Stomach (tissue), 9 donors: ENCODE measurements around the gene PRR5L. TPM values are rescaled to one million over a fixed set of nuclear protein-coding genes. Genes with fewer than 3 reads are reported as not detected.
A peak's percentile ranks its signal among the peaks of the same experiment; 100 is the strongest.

ENCODE experiments used
- DNase-seq, 2 donors: peaks; one replicate each; pipeline versions ENCODE4 v3.0.0 to v3.0.0-alpha.2; 2013 to 2019
- H3K27ac ChIP-seq, 5 donors: fragments of 200-600 bp in 4 of 5; sonication (generic) in 4 of 5; one replicate each; pipeline ENCODE4 v1.5.1; 2013 to 2019; ENCODE audit warnings: mild to moderate bottlenecking in 1 of 5, moderate library complexity in 1 of 5
- H3K27me3 ChIP-seq, 3 donors: fragments of 200-600 bp; sonication (generic); one replicate each; pipeline ENCODE4 v1.5.1; 2017 to 2019; ENCODE audit warnings: mixed run types in 1 of 3
- H3K36me3 ChIP-seq, 4 donors: fragments of 200-600 bp; sonication (generic); 1 replicate in 3 of 4; 2 replicates in 1 of 4; pipeline ENCODE4 v1.5.1; 2016 to 2019
- H3K4me1 ChIP-seq, 4 donors: fragments of 200-600 bp; sonication (generic); one replicate each; pipeline ENCODE4 v1.5.1; 2016 to 2019
- H3K4me3 ChIP-seq, 4 donors: fragments of 200-600 bp; sonication (generic) in 3 of 4; one replicate each; pipeline ENCODE4 v1.5.1; 2016 to 2019; ENCODE audit warnings: mild to moderate bottlenecking in 1 of 4
- H3K9me3 ChIP-seq, 4 donors: fragments of 200-600 bp; sonication (generic); one replicate each; pipeline ENCODE4 v1.5.1; 2016 to 2019
- EP300 ChIP-seq: sonication (generic); formaldehyde crosslinking; IDR thresholded peaks from one replicate; pipeline ENCODE4 v1.6.1; 2017; ENCODE audit warnings: antibody characterized with exemption
- POLR2A ChIP-seq, 4 donors: fragments of 450-650 bp; IDR thresholded peaks; one replicate each; pipeline ENCODE4 v1.6.1; 2016; ENCODE audit warnings: antibody characterized with exemption in 4 of 4, control low read depth in 2 of 4, mild to moderate bottlenecking in 1 of 4, moderate library complexity in 1 of 4
- POLR2AphosphoS5 ChIP-seq, 3 donors: sonication (generic); formaldehyde crosslinking; IDR thresholded peaks; one replicate each; pipeline ENCODE4 v1.6.1; 2016; ENCODE audit warnings: antibody characterized with exemption in 3 of 3
- WGBS, 5 donors: extraction: QIAGEN DNeasy Blood & Tissue Kit in 3 of 5; methylation state at CpG; one replicate each; pipeline versions ENCODE4 v1.1.5 to v1.1.7; 2013 to 2018; 5-methylcytosine and 5-hydroxymethylcytosine counted together
- intact Hi-C: fragments of 100-400 bp; cut with DNase I; formaldehyde crosslinking; loops from one replicate; pipeline ENCODE4 v1.15.1; 2023; ENCODE audit warnings: low total_unique reads
- polyA plus RNA-seq, 3 donors: library from polyadenylated mRNA; stranded (reverse); fragments of 200-250 nt; gene quantifications; one replicate each; pipeline ENCODE4 v1.2.3, GENCODE V29; 2013
- total RNA-seq, 5 donors: library from RNA; depleted of rRNA; stranded (reverse); fragments of >200 nt; gene quantifications; one replicate each; pipeline versions ENCODE4 v1.1.0 to v1.2.3, GENCODE V29; 2014 to 2016
- TF ChIP-seq, protein P1 (sequence below), 7 experiments: fragments of 450-650 bp in 4 of 7; fragments of 200-600 bp in 3 of 7; sonication (generic) in 3 of 7; IDR thresholded peaks; one replicate each; pipeline ENCODE4 v1.5.1; 2016 to 2019; ENCODE audit warnings: antibody characterized with exemption in 7 of 7, control low read depth in 2 of 7, mild to moderate bottlenecking in 1 of 7
- donor health status: healthy with polysubstance abuse.
- donor health status: Bipolar disorder and iron deficiency.
- donor health status: healthy.

Gene PRR5L
- total and polyA plus RNA-seq, 8 donors: 1.4 to 274 (median 2.4) TPM; not detected in 1

GRCh38 chr11:36265793-36266628 is 30.1 kb upstream of the PRR5L start:
- H3K36me3 ChIP-seq: peaks cover 2 to 17% (median 12%) of the 10 kb centered on the region in 4 donors
- peak; percentile 60 to 81 for DNase-seq
- peaks cover 0 to 5% (median 0%) of the 10 kb centered on the region in 4 donors for H3K4me1 ChIP-seq
- no peak for TF ChIP-seq EP300
- TF ChIP-seq, protein P1, sequence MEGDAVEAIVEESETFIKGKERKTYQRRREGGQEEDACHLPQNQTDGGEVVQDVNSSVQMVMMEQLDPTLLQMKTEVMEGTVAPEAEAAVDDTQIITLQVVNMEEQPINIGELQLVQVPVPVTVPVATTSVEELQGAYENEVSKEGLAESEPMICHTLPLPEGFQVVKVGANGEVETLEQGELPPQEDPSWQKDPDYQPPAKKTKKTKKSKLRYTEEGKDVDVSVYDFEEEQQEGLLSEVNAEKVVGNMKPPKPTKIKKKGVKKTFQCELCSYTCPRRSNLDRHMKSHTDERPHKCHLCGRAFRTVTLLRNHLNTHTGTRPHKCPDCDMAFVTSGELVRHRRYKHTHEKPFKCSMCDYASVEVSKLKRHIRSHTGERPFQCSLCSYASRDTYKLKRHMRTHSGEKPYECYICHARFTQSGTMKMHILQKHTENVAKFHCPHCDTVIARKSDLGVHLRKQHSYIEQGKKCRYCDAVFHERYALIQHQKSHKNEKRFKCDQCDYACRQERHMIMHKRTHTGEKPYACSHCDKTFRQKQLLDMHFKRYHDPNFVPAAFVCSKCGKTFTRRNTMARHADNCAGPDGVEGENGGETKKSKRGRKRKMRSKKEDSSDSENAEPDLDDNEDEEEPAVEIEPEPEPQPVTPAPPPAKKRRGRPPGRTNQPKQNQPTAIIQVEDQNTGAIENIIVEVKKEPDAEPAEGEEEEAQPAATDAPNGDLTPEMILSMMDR (IDR thresholded peaks at IDR 0.05): peak in 5 of 7 experiments; percentile 40 to 79 (median 70)
- intact Hi-C loops: loop anchor here (5.0 to 10.0 kb wide), 2 partner anchors 441 to 649 kb away; partner anchors contain the start of gene FJX1
- 29 to 40% (median 32%) methylated on average over 11 to 13 of the region's 13 CpGs for WGBS, 5 donors
- H3K4me3 ChIP-seq: no peak overlapping the region
- no peak overlapping the region for H3K27ac ChIP-seq
- H3K9me3 ChIP-seq: no peaks in the 10 kb centered on the region
- peaks cover 0 to 12% (median 0%) of the 10 kb centered on the region in 3 donors for H3K27me3 ChIP-seq

DNA sequence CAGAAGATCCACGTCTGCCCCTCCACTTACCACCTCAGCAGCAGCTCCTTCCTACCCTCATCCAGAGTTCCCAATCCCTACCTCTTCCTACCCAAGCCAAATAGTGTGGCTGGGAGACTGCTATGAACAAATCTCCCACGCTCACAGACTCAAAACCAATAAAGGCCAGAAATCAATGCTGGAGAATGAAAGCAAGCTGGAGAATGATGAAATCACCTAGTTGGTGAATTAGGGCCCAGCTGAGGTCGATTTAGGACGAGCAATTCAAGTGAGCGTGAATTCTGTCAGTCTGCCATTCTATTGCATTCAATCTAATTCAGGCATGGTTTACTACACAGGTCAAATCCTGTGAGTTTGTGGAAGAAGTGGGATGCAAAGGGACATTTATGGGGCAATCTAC is 29.3 kb upstream of the PRR5L start:
- no peak for DNase-seq
- Histone ChIP-seq H3K27me3 (peaks cover 0 to 7% (median 0%) of the 10 kb centered on the region in 3 donors), H3K4me3 (no peak overlapping the region), H3K27ac (no peak overlapping the region), H3K9me3 (no peaks in the 10 kb centered on the region), H3K4me1 (peaks cover 0 to 5% (median 0%) of the 10 kb centered on the region in 4 donors), H3K36me3 (peaks cover 6 to 25% (median 19%) of the 10 kb centered on the region in 4 donors)
- WGBS, 5 donors: 55 to 73% (median 72%) methylated on average over 5 of the region's 5 CpGs
- TF ChIP-seq POLR2A (IDR thresholded peaks at IDR 0.05): no peak
- no peak for TF ChIP-seq POLR2AphosphoS5 (IDR thresholded peaks at IDR 0.05)
- TF ChIP-seq, protein P1 (IDR thresholded peaks at IDR 0.05): no peak
- no peak for TF ChIP-seq EP300
- intact Hi-C loops: loop anchor here (5.0 to 10.0 kb wide), 2 partner anchors 442 to 649 kb away; partner anchors contain the start of gene FJX1

DNA sequence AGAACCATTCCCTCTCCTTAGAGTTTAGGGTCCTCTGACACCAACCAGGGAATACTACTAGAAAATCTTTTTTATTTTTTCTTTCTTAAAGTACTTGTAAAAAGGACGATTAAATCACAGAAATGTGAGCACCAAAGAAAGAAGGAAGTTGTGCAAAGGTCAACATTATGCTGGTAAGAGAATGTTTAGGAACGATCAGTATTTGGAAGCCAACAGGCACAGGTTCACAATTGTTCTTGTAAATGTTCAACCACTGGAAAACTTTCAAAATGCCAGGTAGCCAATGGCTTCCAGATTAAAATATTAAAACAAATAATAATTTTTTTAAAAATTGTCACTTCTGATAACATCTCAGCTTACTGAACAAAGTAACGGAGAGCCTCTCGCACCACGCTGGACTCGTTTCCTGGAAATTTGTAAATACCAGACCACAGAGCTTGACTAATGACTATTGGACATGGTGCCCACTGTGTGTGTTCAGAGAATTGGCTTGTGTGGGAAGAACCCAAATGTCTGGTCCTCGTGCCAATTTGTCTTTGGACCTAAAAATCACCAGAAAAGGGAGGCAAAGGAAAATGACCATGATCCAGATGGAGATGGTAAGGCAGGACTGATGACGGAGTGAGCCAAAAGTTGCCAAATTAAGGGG is 27.6 kb upstream of the PRR5L start:
- WGBS, 5 donors: 34 to 58% (median 52%) methylated on average over 8 of the region's 8 CpGs
- no peak for DNase-seq

GRCh38 chr11:36270701-36271100 is 25.4 kb upstream of the PRR5L start:
- Histone ChIP-seq H3K9me3 (peaks cover 0 to 6% (median 0%) of the 10 kb centered on the region in 4 donors), H3K4me3 (no peak overlapping the region), H3K36me3 (peaks cover 23 to 64% (median 57%) of the 10 kb centered on the region in 4 donors), H3K27me3 (no peaks in the 10 kb centered on the region), H3K4me1 (peaks cover 0 to 5% (median 0%) of the 10 kb centered on the region in 4 donors), H3K27ac (no peak overlapping the region)
- TF ChIP-seq, protein P1 (IDR thresholded peaks at IDR 0.05): no peak
- no peak for TF ChIP-seq EP300
- no peak for TF ChIP-seq POLR2A (IDR thresholded peaks at IDR 0.05)
- no peak for TF ChIP-seq POLR2AphosphoS5 (IDR thresholded peaks at IDR 0.05)
- WGBS, 5 donors: 92 to 96% (median 93%) methylated on average over 5 to 9 of the region's 9 CpGs
- DNase-seq: no peak
- intact Hi-C loops: no loop called here

More for the DNA sequence above, 27.6 kb upstream of the PRR5L start:
- Histone ChIP-seq H3K4me3 (no peak overlapping the region), H3K4me1 (peaks cover 0 to 5% (median 0%) of the 10 kb centered on the region in 4 donors), H3K27ac (no peak overlapping the region), H3K36me3 (peaks cover 6 to 42% (median 36%) of the 10 kb centered on the region in 4 donors), H3K27me3 (no peaks in the 10 kb centered on the region), H3K9me3 (peaks cover 0 to 5% (median 0%) of the 10 kb centered on the region in 4 donors)
- intact Hi-C loops: loop anchor here (5.0 to 10.0 kb wide), 2 partner anchors 444 to 651 kb away; partner anchors contain the start of gene FJX1
- TF ChIP-seq POLR2AphosphoS5 (IDR thresholded peaks at IDR 0.05): no peak
